ENCODE data around the gene MAP7D2. TPM values are rescaled to one million over a fixed set of nuclear protein-coding genes. Genes with fewer than 3 reads are reported as not detected.

Gene MAP7D2
- total RNA-seq, 1 experiment from 2014 or later, result 1.9 TPM

DNA sequence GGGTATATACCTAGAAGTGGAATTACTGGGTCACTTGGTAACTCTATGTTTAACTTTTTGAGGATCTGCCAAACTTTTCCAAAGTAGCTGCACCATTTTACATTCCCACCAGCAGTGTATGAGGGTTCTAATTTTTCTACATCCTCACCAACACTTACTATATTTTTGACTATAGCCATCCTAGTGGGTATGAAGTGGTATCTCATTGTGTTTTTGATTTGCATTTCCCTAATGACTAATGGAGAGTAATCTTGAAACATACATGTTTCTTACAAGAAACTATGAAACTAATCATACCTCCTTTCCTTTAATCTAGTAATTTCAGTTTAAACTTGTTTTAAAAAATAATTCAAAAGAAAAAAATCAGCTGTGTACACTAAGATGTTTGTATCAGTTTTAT is 143.7 kb downstream of the MAP7D2 start:
- H3K23ac ChIP-seq (ENCODE audit: insufficient read length, low read depth, low read length), result no peak overlapping the region
- H4K5ac ChIP-seq (ENCODE audit: insufficient read length, low read depth, low read length), result no peak overlapping the region

More for the DNA sequence above, 143.7 kb downstream of the MAP7D2 start:
- H3K9ac ChIP-seq (ENCODE audit: extremely low read depth, insufficient read length, low read length), result no peak overlapping the region
- no peak overlapping the region for H3K4me2 ChIP-seq (ENCODE audit: insufficient read depth, insufficient read length, low read length)
- no peaks in the 10 kb centered on the region for H3K23me2 ChIP-seq (ENCODE audit: insufficient read length, low read depth, low read length, poor library complexity, severe bottlenecking)
- H4K8ac ChIP-seq (replicated peaks; ENCODE audit: insufficient read length, low read depth, low read length), result no peak overlapping the region
- Mint-ChIP-seq H3K27ac (no peak overlapping the region), H3K27me3 (ENCODE audit: low read depth) (no peaks in the 10 kb centered on the region; the same call in 1 of the 2 replicates), H3K9me3 (peaks cover 56 to 59% of the 10 kb centered on the region in 2 experiments), H3K36me3 (ENCODE audit: insufficient read depth in 1 of 3, low read depth in 3 of 3) (peaks cover 3 to 19% (median 14%) of the 10 kb centered on the region in 3 experiments), H3K4me3 (no peak overlapping the region), H3K4me1 (peaks cover 0 to 2% of the 10 kb centered on the region in 2 experiments; a peak in 1 of 4 replicates)
- no peak for DNase-seq
- H3K4ac ChIP-seq (ENCODE audit: low read depth, low read length), result no peak overlapping the region
- 0 out of 2 replicates have a peak, but pooled peaks cover 3% of the 10 kb centered on the region for H3K79me2 ChIP-seq (ENCODE audit: insufficient read depth, low read length)
- no peak overlapping the region for H2BK120ac ChIP-seq (ENCODE audit: low read depth, low read length, poor library complexity, severe bottlenecking)
- H3T11ph ChIP-seq (ENCODE audit: low read length), result no peak overlapping the region
- H3K9me3 ChIP-seq (ENCODE audit: control insufficient read depth, low read depth, low read length), result peaks cover 29% of the 10 kb centered on the region
- no peak overlapping the region for H2AK5ac ChIP-seq (ENCODE audit: insufficient read length, low read length)
- no peaks in the 10 kb centered on the region for H3K79me1 ChIP-seq (ENCODE audit: insufficient read depth, low read depth, low read length, poor library complexity, severe bottlenecking)
- TF ChIP-seq, protein P1, sequence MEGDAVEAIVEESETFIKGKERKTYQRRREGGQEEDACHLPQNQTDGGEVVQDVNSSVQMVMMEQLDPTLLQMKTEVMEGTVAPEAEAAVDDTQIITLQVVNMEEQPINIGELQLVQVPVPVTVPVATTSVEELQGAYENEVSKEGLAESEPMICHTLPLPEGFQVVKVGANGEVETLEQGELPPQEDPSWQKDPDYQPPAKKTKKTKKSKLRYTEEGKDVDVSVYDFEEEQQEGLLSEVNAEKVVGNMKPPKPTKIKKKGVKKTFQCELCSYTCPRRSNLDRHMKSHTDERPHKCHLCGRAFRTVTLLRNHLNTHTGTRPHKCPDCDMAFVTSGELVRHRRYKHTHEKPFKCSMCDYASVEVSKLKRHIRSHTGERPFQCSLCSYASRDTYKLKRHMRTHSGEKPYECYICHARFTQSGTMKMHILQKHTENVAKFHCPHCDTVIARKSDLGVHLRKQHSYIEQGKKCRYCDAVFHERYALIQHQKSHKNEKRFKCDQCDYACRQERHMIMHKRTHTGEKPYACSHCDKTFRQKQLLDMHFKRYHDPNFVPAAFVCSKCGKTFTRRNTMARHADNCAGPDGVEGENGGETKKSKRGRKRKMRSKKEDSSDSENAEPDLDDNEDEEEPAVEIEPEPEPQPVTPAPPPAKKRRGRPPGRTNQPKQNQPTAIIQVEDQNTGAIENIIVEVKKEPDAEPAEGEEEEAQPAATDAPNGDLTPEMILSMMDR (conservative IDR thresholded peaks at IDR 0.05), result no peak
- H3K27me3 ChIP-seq (ENCODE audit: insufficient read depth, low read length), result no peaks in the 10 kb centered on the region
- no peak overlapping the region for H2BK20ac ChIP-seq (ENCODE audit: low read depth, low read length, poor library complexity, severe bottlenecking)
- no peak overlapping the region for H3K27ac ChIP-seq (ENCODE audit: insufficient read length, low read depth, low read length)
- H3K56ac ChIP-seq (ENCODE audit: insufficient read length, low read depth, low read length), result no peak overlapping the region
- no peak overlapping the region for H2BK12ac ChIP-seq (ENCODE audit: insufficient read length, low read depth, low read length)
- H2BK15ac ChIP-seq (ENCODE audit: low read depth, low read length), result no peak overlapping the region
- H3K14ac ChIP-seq (ENCODE audit: insufficient read depth, low read length), result no peak overlapping the region
- no peak overlapping the region for H3K18ac ChIP-seq (ENCODE audit: insufficient read length, low read depth, low read length)
- H3K4me1 ChIP-seq (ENCODE audit: insufficient read depth, low read length), result no peaks in the 10 kb centered on the region
- H2BK5ac ChIP-seq (ENCODE audit: insufficient read length, low read length), result no peak overlapping the region
- no peak overlapping the region for H4K91ac ChIP-seq (ENCODE audit: insufficient read length, low read depth, low read length)
- H4K20me1 ChIP-seq (ENCODE audit: control insufficient read depth, insufficient read depth, insufficient read length), result no peaks in the 10 kb centered on the region
- H2AFZ ChIP-seq (ENCODE audit: low read length), result no peak overlapping the region
